Gastroesophageal sphincter (tissue), 4 donors: ENCODE results near the gene PFKL. TPM values are rescaled to one million over a fixed set of nuclear protein-coding genes. Genes with fewer than 3 reads are reported as not detected.

ENCODE experiments used
- ATAC-seq: fragments of 150-250 bp; one replicate; pipeline ENCODE4 v1.9.1; 2016; ENCODE audit warnings: mild to moderate bottlenecking, moderate library complexity
- H3K27ac ChIP-seq, 4 donors: fragments of 200-600 bp; sonication (generic) in 3 of 4; 1 replicate in 3 of 4; 2 replicates in 1 of 4; pipeline ENCODE4 v1.5.1; 2016 to 2019
- H3K27me3 ChIP-seq: fragments of 200-600 bp; sonication (generic); one replicate; pipeline ENCODE4 v1.5.1; 2019
- H3K36me3 ChIP-seq, 2 donors: fragments of 200-600 bp; sonication (generic); one replicate each; pipeline ENCODE4 v1.5.1; 2019; ENCODE audit warnings: control low read depth in 1 of 2
- H3K4me1 ChIP-seq, 3 donors: fragments of 200-600 bp; sonication (generic); 1 replicate in 2 of 3; 2 replicates in 1 of 3; pipeline ENCODE4 v1.5.1; 2016 to 2019; ENCODE audit warnings: control low read depth in 2 of 3
- H3K4me3 ChIP-seq, 2 donors: fragments of 200-600 bp; sonication (generic); one replicate each; pipeline ENCODE4 v1.5.1; 2019; ENCODE audit warnings: mild to moderate bottlenecking in 1 of 2, moderate library complexity in 1 of 2
- H3K9me3 ChIP-seq, 3 donors: fragments of 200-600 bp; sonication (generic); one replicate each; pipeline ENCODE4 v1.5.1; 2017 to 2019; ENCODE audit warnings: control low read depth in 2 of 3
- EP300 ChIP-seq: sonication (generic); formaldehyde crosslinking; IDR thresholded peaks from one replicate; pipeline ENCODE4 v1.6.1; 2017; ENCODE audit warnings: antibody characterized with exemption, mild to moderate bottlenecking
- POLR2A ChIP-seq, 2 donors: fragments of 450-650 bp; IDR thresholded peaks; one replicate each; pipeline ENCODE4 v1.6.1; 2017; ENCODE audit warnings: antibody characterized with exemption in 2 of 2, mild to moderate bottlenecking in 2 of 2, moderate library complexity in 1 of 2
- POLR2AphosphoS5 ChIP-seq: sonication (generic); formaldehyde crosslinking; IDR thresholded peaks from one replicate; pipeline ENCODE4 v1.6.1; 2017; ENCODE audit warnings: antibody characterized with exemption
- WGBS, 2 donors: methylation state at CpG; one replicate each; pipeline ENCODE4 v1.1.5; 2018; ENCODE audit warnings: low coverage in 1 of 2; 5-methylcytosine and 5-hydroxymethylcytosine counted together
- total RNA-seq, 4 donors: library from RNA; depleted of rRNA; stranded (reverse); fragments of >200 nt; gene quantifications; one replicate each; pipeline ENCODE4 v1.1.0, GENCODE V29; 2016
- TF ChIP-seq, protein P1 (sequence below), 4 experiments: fragments of 200-600 bp in 2 of 4; fragments of 450-650 bp in 2 of 4; sonication (generic) in 1 of 4; IDR thresholded peaks; one replicate each; pipeline ENCODE4 v1.5.1; 2017 to 2019; ENCODE audit warnings: antibody characterized with exemption in 4 of 4, mild to moderate bottlenecking in 2 of 4, moderate library complexity in 2 of 4

The PFKL gene
- total RNA-seq, 4 donors from 2014 or later, result 57.7 to 103 (median 72.1) TPM

DNA sequence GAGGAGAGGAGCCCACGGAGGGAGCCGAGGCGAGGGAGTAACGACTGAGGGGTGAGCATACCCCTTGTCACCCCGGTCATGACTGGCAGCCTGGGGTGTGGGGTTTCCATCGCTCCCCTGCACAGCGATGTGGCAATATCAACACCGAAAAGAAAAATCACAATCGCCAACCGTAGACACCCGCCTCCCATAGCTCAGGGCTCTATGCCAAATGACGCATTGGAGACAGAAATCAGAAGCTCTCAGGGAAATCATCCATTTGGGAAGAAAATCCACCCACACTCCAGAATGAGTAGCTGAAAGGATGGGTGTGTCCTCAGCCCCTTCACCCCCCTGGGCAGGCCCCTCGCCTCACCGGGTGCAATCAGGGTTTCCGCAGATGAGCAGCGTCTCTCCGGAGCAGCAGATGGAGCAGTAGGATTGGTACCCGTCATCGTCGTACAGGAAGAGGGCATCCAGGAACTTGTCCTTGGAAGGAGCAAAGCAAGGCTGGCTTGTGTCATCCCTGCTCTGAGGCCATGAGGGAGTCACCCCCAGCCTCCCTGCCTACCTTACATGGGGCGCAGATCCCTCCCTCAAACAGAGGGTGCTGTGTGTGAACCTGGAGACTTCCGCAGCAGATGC, 40.7 kb upstream of the PFKL start:
- Histone ChIP-seq H3K9me3 (peaks cover 0 to 18% (median 0%) of the 10 kb centered on the region in 3 donors), H3K27me3 (peaks cover 60% of the 10 kb centered on the region), H3K4me3 (no peak overlapping the region), H3K36me3 (no peaks in the 10 kb centered on the region), H3K4me1 (no peaks in the 10 kb centered on the region), H3K27ac (no peak overlapping the region)
- no peak for ATAC-seq
- 86% methylated on average over 7 of the region's 22 CpGs; no CpG with 5 or more reads in 1 of the 2 donors for WGBS, 2 donors
- TF ChIP-seq POLR2AphosphoS5 (no peak), EP300 (no peak), POLR2A (IDR thresholded peaks at IDR 0.05) (no peak)
- TF ChIP-seq, protein P1, sequence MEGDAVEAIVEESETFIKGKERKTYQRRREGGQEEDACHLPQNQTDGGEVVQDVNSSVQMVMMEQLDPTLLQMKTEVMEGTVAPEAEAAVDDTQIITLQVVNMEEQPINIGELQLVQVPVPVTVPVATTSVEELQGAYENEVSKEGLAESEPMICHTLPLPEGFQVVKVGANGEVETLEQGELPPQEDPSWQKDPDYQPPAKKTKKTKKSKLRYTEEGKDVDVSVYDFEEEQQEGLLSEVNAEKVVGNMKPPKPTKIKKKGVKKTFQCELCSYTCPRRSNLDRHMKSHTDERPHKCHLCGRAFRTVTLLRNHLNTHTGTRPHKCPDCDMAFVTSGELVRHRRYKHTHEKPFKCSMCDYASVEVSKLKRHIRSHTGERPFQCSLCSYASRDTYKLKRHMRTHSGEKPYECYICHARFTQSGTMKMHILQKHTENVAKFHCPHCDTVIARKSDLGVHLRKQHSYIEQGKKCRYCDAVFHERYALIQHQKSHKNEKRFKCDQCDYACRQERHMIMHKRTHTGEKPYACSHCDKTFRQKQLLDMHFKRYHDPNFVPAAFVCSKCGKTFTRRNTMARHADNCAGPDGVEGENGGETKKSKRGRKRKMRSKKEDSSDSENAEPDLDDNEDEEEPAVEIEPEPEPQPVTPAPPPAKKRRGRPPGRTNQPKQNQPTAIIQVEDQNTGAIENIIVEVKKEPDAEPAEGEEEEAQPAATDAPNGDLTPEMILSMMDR (IDR thresholded peaks at IDR 0.05), result no peak

GRCh38 chr21:44260066-44260465, 39.8 kb upstream of the PFKL start:
- no peak for ATAC-seq
- peaks cover 0 to 18% (median 0%) of the 10 kb centered on the region in 3 donors for H3K9me3 ChIP-seq
- H3K27ac ChIP-seq, result no peak overlapping the region
- peaks cover 57% of the 10 kb centered on the region for H3K27me3 ChIP-seq
- TF ChIP-seq, protein P1 (IDR thresholded peaks at IDR 0.05), result no peak
- no peak for TF ChIP-seq POLR2AphosphoS5
- no peak for TF ChIP-seq POLR2A (IDR thresholded peaks at IDR 0.05)
- no peak for TF ChIP-seq EP300
- H3K4me1 ChIP-seq, result no peaks in the 10 kb centered on the region
- H3K4me3 ChIP-seq, result no peak overlapping the region
- 42 to 58% methylated on average over 4 of the region's 4 CpGs for WGBS, 2 donors
- H3K36me3 ChIP-seq, result no peaks in the 10 kb centered on the region

- 39 to 75% methylated on average over 1 to 3 of the region's 19 CpGs for WGBS, 2 donors
- H3K36me3 ChIP-seq, result no peaks in the 10 kb centered on the region
- ATAC-seq, result no peak
- no peak overlapping the region for H3K27ac ChIP-seq
- peaks cover 51% of the 10 kb centered on the region for H3K27me3 ChIP-seq
- H3K9me3 ChIP-seq, result peaks cover 0 to 18% (median 0%) of the 10 kb centered on the region in 3 donors
- TF ChIP-seq POLR2AphosphoS5, result no peak
- no peak for TF ChIP-seq EP300
- TF ChIP-seq, protein P1 (IDR thresholded peaks at IDR 0.05), result no peak
- TF ChIP-seq POLR2A (IDR thresholded peaks at IDR 0.05), result no peak
- no peaks in the 10 kb centered on the region for H3K4me1 ChIP-seq
- H3K4me3 ChIP-seq, result no peak overlapping the region
These were observed 38.8 kb upstream of the PFKL start for GRCh38 chr21:44260791-44261631.

GRCh38 chr21:44261675-44262295, 38.1 kb upstream of the PFKL start, which contains the start of gene DNMT3L:
DNMT3L (minus strand) TSS chr21:44261897; CDS start chr21:44261259, 638 bp downstream.
- no peaks in the 10 kb centered on the region for H3K36me3 ChIP-seq
- H3K27me3 ChIP-seq, result peaks cover 49% of the 10 kb centered on the region
- no peaks in the 10 kb centered on the region for H3K4me1 ChIP-seq
- peaks cover 0 to 18% (median 0%) of the 10 kb centered on the region in 3 donors for H3K9me3 ChIP-seq
- 58% methylated on average over 8 of the region's 19 CpGs; no CpG with 5 or more reads in 1 of the 2 donors for WGBS, 2 donors
- H3K27ac ChIP-seq, result no peak within 1 kb of the TSS
- no peak for ATAC-seq
- no peak within 1 kb of the TSS for H3K4me3 ChIP-seq
- TF ChIP-seq, protein P1 (IDR thresholded peaks at IDR 0.05), result no peak
- no peak for TF ChIP-seq POLR2AphosphoS5
